Panc1 (cell line): Measurements from ENCODE around the gene TAS2R38. TPM values are rescaled to one million over a fixed set of nuclear protein-coding genes. Genes with fewer than 3 reads are reported as not detected.
"Not testable (repeated sequence)": the region's sequence is repeated elsewhere in the genome, so short reads cannot be mapped to it uniquely, and the experiment has no call there.

Experiments used
- ATAC-seq: fragments of 200-7000 bp; cut with Tn5 transposase; 2 replicates; pipeline ENCODE4 v1.9.1; 2020; ENCODE audit warnings: mild to moderate bottlenecking, moderate library complexity
- BruUV-seq: library from RNA; stranded (reverse); fragments of 400-500 nt; replicated peaks from 2 replicates; lab custom pipeline; 2021; lab: Mats Ljungman, UMichigan
- CTCF ChIA-PET: fragments of 300-600 bp; sonication (Branson Sonifier 250); formaldehyde crosslinking; loops from one replicate; lab custom pipeline; 2022; ENCODE audit warnings: antibody characterized with exemption; lab: Charles Lee
- POLR2A ChIA-PET: fragments of 300-600 bp; sonication (Branson Sonifier 250); formaldehyde crosslinking; loops from one replicate; lab custom pipeline; 2022; ENCODE audit warnings: antibody characterized with exemption; lab: Charles Lee
- DNase-seq: peaks from one replicate; pipeline ENCODE4 v3.0.0-alpha.2; 2010; ENCODE audit warnings: low read depth, low spot score
- H3K27ac ChIP-seq: 2 replicates; pipeline ENCODE4 v1.5.1; 2011; ENCODE audit warnings: mild to moderate bottlenecking, low read length, inconsistent platforms
- H3K27me3 ChIP-seq: fragments of 200-500 bp; sonication (Bioruptor generic); 2 replicates; pipeline ENCODE4 v1.6.0; 2014; ENCODE audit warnings: low read length, inconsistent platforms; ENCODE audit not compliant: control insufficient read depth, insufficient read depth
- H3K36me3 ChIP-seq: fragments of 200-500 bp; sonication (Bioruptor generic); 2 replicates; pipeline ENCODE4 v1.5.1; 2014; ENCODE audit warnings: inconsistent platforms, mild to moderate bottlenecking, low read length, moderate library complexity; ENCODE audit not compliant: control insufficient read depth, insufficient read depth
- H3K4me1 ChIP-seq: 2 replicates; pipeline ENCODE4 v1.5.1; 2011; ENCODE audit warnings: inconsistent platforms, mild to moderate bottlenecking, low read length, moderate library complexity; ENCODE audit not compliant: control insufficient read depth, insufficient read depth
- H3K4me3 ChIP-seq, 2 experiments: 2 replicates each; pipeline ENCODE4 v1.5.1; 2011 to 2012; ENCODE audit warnings: low read depth in 2 of 2, low read length in 2 of 2, mild to moderate bottlenecking in 2 of 2, inconsistent platforms in 1 of 2, moderate library complexity in 1 of 2
- H3K9me3 ChIP-seq: fragments of 200-500 bp; sonication (Bioruptor generic); 2 replicates; pipeline ENCODE4 v1.5.1; 2014; ENCODE audit warnings: low read depth, mild to moderate bottlenecking, inconsistent platforms, low read length, moderate library complexity; ENCODE audit not compliant: control insufficient read depth, insufficient read depth
- CTCF ChIP-seq: fragments of 450-650 bp; IDR thresholded peaks from 2 replicates; pipeline ENCODE4 v1.5.1; 2017; ENCODE audit warnings: mild to moderate bottlenecking
- POLR2AphosphoS5 ChIP-seq: IDR thresholded peaks from 2 replicates; pipeline ENCODE4 v1.6.1; 2012; ENCODE audit warnings: mild to moderate bottlenecking, low read depth, low read length, moderate library complexity
- REST ChIP-seq, 2 experiments: IDR thresholded peaks; 2 replicates each; pipeline ENCODE4 v1.6.1; 2011 to 2012; ENCODE audit warnings: low read depth in 2 of 2, control low read depth in 1 of 2, low read length in 1 of 2, mild to moderate bottlenecking in 1 of 2, moderate library complexity in 1 of 2; ENCODE audit not compliant: insufficient read depth in 1 of 2
- SIN3A ChIP-seq: IDR thresholded peaks from 2 replicates; pipeline ENCODE4 v1.6.1; 2012; ENCODE audit warnings: low read depth, mild to moderate bottlenecking, low read length, moderate library complexity, borderline replicate concordance; ENCODE audit not compliant: insufficient read depth
- TCF7L2 ChIP-seq: IDR thresholded peaks from 2 replicates; pipeline ENCODE4 v1.6.1; 2011; ENCODE audit warnings: mild to moderate bottlenecking, low read depth, low read length, inconsistent platforms
- in situ Hi-C: cut with HindIII; loops from 2 replicates; pipeline ENCODE4 v1.10.0; 2016; ENCODE audit warnings: low sequenced_read_pairs, low pct_unique_long_range_greater_than_20kb
- intact Hi-C: fragments of 100-400 bp; cut with micrococcal nuclease; formaldehyde crosslinking; loops from one replicate; pipeline ENCODE4 v1.10.0; 2022; ENCODE audit not compliant: unreplicated experiment
- total RNA-seq: library from RNA; stranded (reverse); gene quantifications from one replicate; pipeline ENCODE4 v1.2.1, GENCODE V29; 2021; ENCODE audit not compliant: unreplicated experiment

TAS2R38 gene
- total RNA-seq, 1 experiment from 2014 or later, result not detected

- Histone ChIP-seq H3K27ac (no peak overlapping the region), H3K27me3 (no peaks in the 10 kb centered on the region), H3K4me1 (no peaks in the 10 kb centered on the region), H3K36me3 (no peaks in the 10 kb centered on the region), H3K9me3 (no peaks in the 10 kb centered on the region), H3K4me3 (no peak overlapping the region)
- no TSS peak for BruUV-seq
- ChIA-PET CTCF (no interaction called here), POLR2A (no interaction called here)
- intact Hi-C loops, result no loop called here
- DNase-seq (no peak), ATAC-seq (no peak)
- TF ChIP-seq REST (IDR thresholded peaks at IDR 0.05; ENCODE audit: insufficient read depth in 1 of 2, low read depth in 2 of 2, low read length in 1 of 2) (no peak), TCF7L2 (no peak), CTCF (no peak), POLR2AphosphoS5 (no peak), SIN3A (no peak)
- in situ Hi-C loops, result no loop called here
Observed at GRCh38 chr7:141990011-141990725, 16.6 kb upstream of the TAS2R38 start.

DNA sequence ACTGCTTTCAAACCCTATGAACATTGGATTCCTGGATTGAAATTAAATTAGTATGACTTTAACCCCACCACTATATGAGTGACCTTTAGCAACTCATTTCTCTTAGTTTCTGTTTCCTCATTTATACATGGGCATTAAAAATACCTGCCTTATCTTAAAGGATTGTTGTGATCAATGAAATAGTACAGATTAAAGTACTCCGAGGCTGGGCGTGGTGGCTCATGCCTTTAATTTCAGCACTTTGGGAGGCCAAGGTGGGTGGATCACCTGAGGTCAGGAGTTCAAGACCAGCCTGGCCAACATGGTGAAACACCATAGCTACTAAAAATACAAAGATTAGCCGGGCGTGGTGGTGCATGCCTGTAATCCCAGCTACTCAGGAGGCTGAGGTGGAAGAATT is 14.2 kb upstream of the TAS2R38 start:
- H3K9me3 ChIP-seq, intact Hi-C loops: not testable (repeated sequence)

GRCh38 chr7:141986923-141987322 is 13.3 kb upstream of the TAS2R38 start:
- no peaks in the 10 kb centered on the region for H3K4me1 ChIP-seq
- DNase-seq (no peak), ATAC-seq (no peak)
- no peak overlapping the region for H3K27ac ChIP-seq
- H3K36me3 ChIP-seq, result no peaks in the 10 kb centered on the region
- in situ Hi-C loops, result no loop called here
- BruUV-seq, result no TSS peak
- POLR2A ChIA-PET, result no interaction called here
- TF ChIP-seq REST (IDR thresholded peaks at IDR 0.05; ENCODE audit: insufficient read depth in 1 of 2, low read depth in 2 of 2, low read length in 1 of 2) (no peak), CTCF (no peak), SIN3A (no peak), POLR2AphosphoS5 (no peak), TCF7L2 (no peak)
- no peaks in the 10 kb centered on the region for H3K9me3 ChIP-seq
- CTCF ChIA-PET, result no interaction called here
- intact Hi-C loops, result no loop called here
- H3K4me3 ChIP-seq, result no peak overlapping the region
- H3K27me3 ChIP-seq, result no peaks in the 10 kb centered on the region

More for the DNA sequence above, 14.2 kb upstream of the TAS2R38 start:
- H3K36me3 ChIP-seq, H3K27ac ChIP-seq, POLR2A ChIA-PET, H3K27me3 ChIP-seq, CTCF ChIA-PET, in situ Hi-C loops, H3K4me3 ChIP-seq, BruUV-seq, DNase-seq, H3K4me1 ChIP-seq, ATAC-seq: not testable (repeated sequence)
